ENCODE measurements around the gene PEAK1.

Gene PEAK1

GRCh38 chr15:77296773-77297337, 123.0 kb downstream of the PEAK1 start:
- no peak overlapping the region for H3K4me3 ChIP-seq (ENCODE audit: low read depth, low read length)
- no peak for TF ChIP-seq CTCF (IDR thresholded peaks at IDR 0.05; ENCODE audit: control insufficient read depth, extremely low read depth, insufficient read depth)
- no peak for DNase-seq (ENCODE audit: low read depth)

GRCh38 chr15:77295446-77295845, 124.5 kb downstream of the PEAK1 start:
- H3K4me3 ChIP-seq (ENCODE audit: low read depth, low read length): no peak overlapping the region
- TF ChIP-seq CTCF (IDR thresholded peaks at IDR 0.05; ENCODE audit: control insufficient read depth, extremely low read depth, insufficient read depth): no peak
- DNase-seq (ENCODE audit: low read depth): no peak

DNA sequence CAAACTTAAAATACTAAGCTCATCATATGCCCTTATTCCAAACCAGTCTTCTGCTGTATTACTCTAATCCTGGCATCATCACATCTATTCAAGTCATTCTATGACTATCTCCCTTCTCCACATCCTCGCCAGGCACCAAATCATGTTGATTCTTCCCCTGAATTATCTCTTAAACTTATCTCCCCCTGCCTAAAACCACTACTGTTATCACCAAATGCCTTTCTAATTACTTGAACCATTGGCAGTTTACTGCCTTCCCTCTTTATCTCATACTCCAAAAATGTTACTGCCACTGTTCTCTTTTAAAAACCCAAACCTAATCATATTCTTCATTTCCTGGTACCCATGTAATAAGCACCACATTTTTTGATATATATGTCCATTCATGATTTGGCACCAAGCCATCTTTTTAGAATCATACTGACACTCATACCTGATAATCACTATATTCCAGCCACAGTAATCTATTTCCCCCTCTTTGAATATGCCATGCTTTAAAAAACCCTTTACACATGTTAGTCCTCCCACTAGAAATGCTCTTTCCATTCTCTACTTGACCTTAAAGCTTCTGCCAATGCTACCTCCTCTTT, 126.8 kb downstream of the PEAK1 start:
- no peak overlapping the region for H3K4me3 ChIP-seq (ENCODE audit: low read depth, low read length)
- DNase-seq (ENCODE audit: low read depth): no peak
- TF ChIP-seq CTCF (IDR thresholded peaks at IDR 0.05; ENCODE audit: control insufficient read depth, extremely low read depth, insufficient read depth): no peak

- H3K4me3 ChIP-seq (ENCODE audit: low read depth, low read length): no peak overlapping the region
- TF ChIP-seq CTCF (IDR thresholded peaks at IDR 0.05; ENCODE audit: control insufficient read depth, extremely low read depth, insufficient read depth): no peak
- DNase-seq (ENCODE audit: low read depth): no peak
Measured at GRCh38 chr15:77291107-77291506, 128.8 kb downstream of the PEAK1 start.

GRCh38 chr15:77287385-77287784, 132.5 kb downstream of the PEAK1 start:
- no peak for DNase-seq (ENCODE audit: low read depth)
- TF ChIP-seq CTCF (IDR thresholded peaks at IDR 0.05; ENCODE audit: control insufficient read depth, extremely low read depth, insufficient read depth): no peak

GRCh38 chr15:77285057-77285997, 134.6 kb downstream of the PEAK1 start:
- H3K4me3 ChIP-seq (ENCODE audit: low read depth, low read length): no peak overlapping the region
- DNase-seq (ENCODE audit: low read depth): no peak
- no peak for TF ChIP-seq CTCF (IDR thresholded peaks at IDR 0.05; ENCODE audit: control insufficient read depth, extremely low read depth, insufficient read depth)

More at GRCh38 chr15:77287385-77287784, 132.5 kb downstream of the PEAK1 start:
- no peak overlapping the region for H3K4me3 ChIP-seq (ENCODE audit: low read depth, low read length)
